Upper lobe of left lung (tissue), 4 donors: ENCODE data around the gene MMAB.

ENCODE experiments used
- CTCF ChIP-seq, 6 experiments: fragments of 450-650 bp in 4 of 6; fragments of 200-600 bp in 2 of 6; sonication (generic) in 2 of 6; IDR thresholded peaks; one replicate each; pipeline ENCODE4 v1.5.1; 2016 to 2019; ENCODE audit warnings: antibody characterized with exemption in 6 of 6
- EP300 ChIP-seq, 4 donors: sonication (generic); formaldehyde crosslinking; IDR thresholded peaks; one replicate each; pipeline ENCODE4 v1.5.1; 2017; ENCODE audit warnings: antibody characterized with exemption in 4 of 4, control low read depth in 2 of 4
- POLR2AphosphoS5 ChIP-seq, 2 donors: sonication (generic); formaldehyde crosslinking; IDR thresholded peaks; one replicate each; pipeline ENCODE4 v1.5.1; 2017; ENCODE audit warnings: antibody characterized with exemption in 2 of 2

GRCh38 chr12:109600481-109600880, 27.2 kb upstream of the MMAB start:
- TF ChIP-seq EP300 (IDR thresholded peaks at IDR 0.05) = no peak
- TF ChIP-seq CTCF (IDR thresholded peaks at IDR 0.05) = no peak
- TF ChIP-seq POLR2AphosphoS5 (IDR thresholded peaks at IDR 0.05) = no peak
